Measurements from ENCODE around the gene ARHGEF7. TPM values are rescaled to one million over a fixed set of nuclear protein-coding genes. Genes with fewer than 3 reads are reported as not detected.
"Not testable (repeated sequence)": the region's sequence is repeated elsewhere in the genome, so short reads cannot be mapped to it uniquely, and the experiment has no call there.

The ARHGEF7 gene
- polyA plus RNA-seq (2013, experiment 1 of 2): 26.5 TPM
- 26.5 TPM for polyA plus RNA-seq (2013, experiment 2 of 2)

- no peak within 1 kb of the TSS for H2BK5ac ChIP-seq (ENCODE audit: low read length)
- no peaks in the 10 kb centered on the region for H3K79me1 ChIP-seq (ENCODE audit: low read length)
- no peaks in the 10 kb centered on the region for H3K4me1 ChIP-seq (ENCODE audit: control insufficient read depth, low read depth, low read length)
- H3K36me3 ChIP-seq (ENCODE audit: control insufficient read depth, insufficient read depth, low read length): no peaks in the 10 kb centered on the region
- WGBS (ENCODE audit: extremely low coverage, insufficient coverage, low lambda C conversion rate): no CpG with 5 or more reads among the region's 137 CpGs
- H2BK120ac ChIP-seq (ENCODE audit: low read depth, low read length): no peak within 1 kb of the TSS
- no peak within 1 kb of the TSS for H4K8ac ChIP-seq (ENCODE audit: low read depth, low read length)
- peaks cover 21% of the 10 kb centered on the region for H3K27me3 ChIP-seq (ENCODE audit: insufficient read depth, low read length, poor library complexity)
- H3K27ac ChIP-seq (ENCODE audit: low read depth, low read length): no peak within 1 kb of the TSS
- H3K56ac ChIP-seq (ENCODE audit: low read length): peak within 1 kb of the TSS; percentile 73
- no peak within 1 kb of the TSS for H4K5ac ChIP-seq (ENCODE audit: low read length)
- H3K79me2 ChIP-seq (ENCODE audit: control insufficient read depth, insufficient read depth, low read length): no peaks in the 10 kb centered on the region
- H3K4ac ChIP-seq (ENCODE audit: low read depth, low read length): no peak within 1 kb of the TSS
- H3K18ac ChIP-seq (ENCODE audit: low read length): no peak within 1 kb of the TSS
- H3K9ac ChIP-seq (ENCODE audit: low read length): peak within 1 kb of the TSS; percentile 37
- H2BK15ac ChIP-seq (replicated peaks; ENCODE audit: low read depth): no peak within 1 kb of the TSS
- H3K4me3 ChIP-seq (ENCODE audit: low read length): peak within 1 kb of the TSS; percentile 46
- H2AK5ac ChIP-seq (ENCODE audit: low read length): no peak within 1 kb of the TSS
- peak; percentile 43 for DNase-seq
- H3K23ac ChIP-seq (ENCODE audit: low read length): no peak within 1 kb of the TSS
- H3K4me2 ChIP-seq (ENCODE audit: low read length): peak within 1 kb of the TSS; percentile 89
Observed at GRCh38 chr13:111115061-111115964, at the start of gene ARHGEF7. TSS of gene ARHGEF7 (plus strand) at chr13:111115310. CDS start at chr13:111115527, 217 bp downstream.

- Histone ChIP-seq H2AK5ac (ENCODE audit: low read length) (no peak overlapping the region), H3K4ac (ENCODE audit: low read depth, low read length) (no peak overlapping the region)
Observed at GRCh38 chr13:111065698-111066097, 49.4 kb upstream of the ARHGEF7 start.

DNA sequence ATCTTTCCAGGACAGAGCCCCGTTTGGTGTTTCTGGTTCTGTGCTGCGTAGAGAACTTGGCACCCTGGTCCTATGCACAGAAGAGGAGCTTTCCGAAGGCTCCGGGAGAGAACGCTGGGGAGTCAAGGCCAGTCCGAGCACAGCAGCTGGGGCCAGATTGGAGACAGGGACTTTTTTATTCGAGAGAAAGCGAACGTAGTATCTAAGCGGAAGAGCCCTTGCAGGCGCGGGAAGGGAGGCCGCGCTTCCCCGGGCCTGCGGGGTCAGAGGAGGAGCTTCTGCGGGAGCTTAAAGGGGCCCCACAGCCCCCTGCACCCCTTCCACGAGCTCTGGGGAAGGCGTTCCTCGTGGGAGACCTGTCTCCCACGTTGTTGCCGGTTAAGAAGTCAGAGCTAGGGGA, 48.6 kb upstream of the ARHGEF7 start:
- Histone ChIP-seq H3K36me3 (ENCODE audit: control insufficient read depth, insufficient read depth, low read length) (no peaks in the 10 kb centered on the region), H3K4me2 (ENCODE audit: low read length) (no peak overlapping the region), H2AK5ac (ENCODE audit: low read length) (no peak overlapping the region), H3K23ac (ENCODE audit: low read length) (no peak overlapping the region), H4K8ac (ENCODE audit: low read depth, low read length) (no peak overlapping the region), H2BK15ac (replicated peaks; ENCODE audit: low read depth) (no peak overlapping the region), H2BK5ac (ENCODE audit: low read length) (no peak overlapping the region), H3K56ac (ENCODE audit: low read length) (peak overlapping the region; percentile 47), H3K9ac (ENCODE audit: low read length) (no peak overlapping the region), H3K18ac (ENCODE audit: low read length) (peak overlapping the region; percentile 35), H4K5ac (ENCODE audit: low read length) (no peak overlapping the region), H3K27ac (ENCODE audit: low read depth, low read length) (no peak overlapping the region), H3K4me1 (ENCODE audit: control insufficient read depth, low read depth, low read length) (peaks cover 9% of the 10 kb centered on the region), H3K4ac (ENCODE audit: low read depth, low read length) (no peak overlapping the region), H3K27me3 (ENCODE audit: insufficient read depth, low read length, poor library complexity) (no peaks in the 10 kb centered on the region), H3K79me2 (ENCODE audit: control insufficient read depth, insufficient read depth, low read length) (no peaks in the 10 kb centered on the region), H3K79me1 (ENCODE audit: low read length) (no peaks in the 10 kb centered on the region), H3K4me3 (ENCODE audit: low read length) (no peak overlapping the region), H2BK120ac (ENCODE audit: low read depth, low read length) (no peak overlapping the region)
- DNase-seq: peak; percentile 30
- WGBS (ENCODE audit: extremely low coverage, insufficient coverage, low lambda C conversion rate): no CpG with 5 or more reads among the region's 22 CpGs

More at GRCh38 chr13:111065698-111066097, 49.4 kb upstream of the ARHGEF7 start:
- Histone ChIP-seq H3K18ac (ENCODE audit: low read length) (no peak overlapping the region), H2BK120ac (ENCODE audit: low read depth, low read length) (no peak overlapping the region), H2BK15ac (replicated peaks; ENCODE audit: low read depth) (no peak overlapping the region), H3K4me2 (ENCODE audit: low read length) (no peak overlapping the region), H3K79me2 (ENCODE audit: control insufficient read depth, insufficient read depth, low read length) (no peaks in the 10 kb centered on the region), H3K56ac (ENCODE audit: low read length) (no peak overlapping the region), H3K9ac (ENCODE audit: low read length) (no peak overlapping the region), H3K27me3 (ENCODE audit: insufficient read depth, low read length, poor library complexity) (no peaks in the 10 kb centered on the region), H4K5ac (ENCODE audit: low read length) (no peak overlapping the region), H3K27ac (ENCODE audit: low read depth, low read length) (no peak overlapping the region), H3K79me1 (ENCODE audit: low read length) (no peaks in the 10 kb centered on the region), H3K23ac (ENCODE audit: low read length) (no peak overlapping the region), H3K36me3 (ENCODE audit: control insufficient read depth, insufficient read depth, low read length) (no peaks in the 10 kb centered on the region), H3K4me3 (ENCODE audit: low read length) (no peak overlapping the region), H2BK5ac (ENCODE audit: low read length) (no peak overlapping the region), H3K4me1 (ENCODE audit: control insufficient read depth, low read depth, low read length) (peaks cover 9% of the 10 kb centered on the region), H4K8ac (ENCODE audit: low read depth, low read length) (no peak overlapping the region)
- DNase-seq: no peak
- no CpG with 5 or more reads among the region's 12 CpGs for WGBS (ENCODE audit: extremely low coverage, insufficient coverage, low lambda C conversion rate)

GRCh38 chr13:111068009-111068350, 47.1 kb upstream of the ARHGEF7 start:
- H3K18ac ChIP-seq (ENCODE audit: low read length): no peak overlapping the region
- no peak overlapping the region for H3K27ac ChIP-seq (ENCODE audit: low read depth, low read length)
- no peak overlapping the region for H3K4me3 ChIP-seq (ENCODE audit: low read length)
- no peaks in the 10 kb centered on the region for H3K36me3 ChIP-seq (ENCODE audit: control insufficient read depth, insufficient read depth, low read length)
- no peak overlapping the region for H3K4ac ChIP-seq (ENCODE audit: low read depth, low read length)
- H2BK15ac ChIP-seq (replicated peaks; ENCODE audit: low read depth): no peak overlapping the region
- no peak overlapping the region for H4K5ac ChIP-seq (ENCODE audit: low read length)
- no peak for DNase-seq
- H3K56ac ChIP-seq (ENCODE audit: low read length): no peak overlapping the region
- H2BK120ac ChIP-seq (ENCODE audit: low read depth, low read length): no peak overlapping the region
- no CpG with 5 or more reads among the region's 2 CpGs for WGBS (ENCODE audit: extremely low coverage, insufficient coverage, low lambda C conversion rate)
- H3K23ac ChIP-seq (ENCODE audit: low read length): no peak overlapping the region
- no peak overlapping the region for H3K9ac ChIP-seq (ENCODE audit: low read length)
- H3K79me2 ChIP-seq (ENCODE audit: control insufficient read depth, insufficient read depth, low read length): no peaks in the 10 kb centered on the region
- no peak overlapping the region for H2BK5ac ChIP-seq (ENCODE audit: low read length)
- H2AK5ac ChIP-seq (ENCODE audit: low read length): no peak overlapping the region
- H4K8ac ChIP-seq (ENCODE audit: low read depth, low read length): no peak overlapping the region
- no peak overlapping the region for H3K4me2 ChIP-seq (ENCODE audit: low read length)
- H3K79me1 ChIP-seq (ENCODE audit: low read length): no peaks in the 10 kb centered on the region
- H3K27me3 ChIP-seq (ENCODE audit: insufficient read depth, low read length, poor library complexity): no peaks in the 10 kb centered on the region
- peaks cover 9% of the 10 kb centered on the region for H3K4me1 ChIP-seq (ENCODE audit: control insufficient read depth, low read depth, low read length)

DNA sequence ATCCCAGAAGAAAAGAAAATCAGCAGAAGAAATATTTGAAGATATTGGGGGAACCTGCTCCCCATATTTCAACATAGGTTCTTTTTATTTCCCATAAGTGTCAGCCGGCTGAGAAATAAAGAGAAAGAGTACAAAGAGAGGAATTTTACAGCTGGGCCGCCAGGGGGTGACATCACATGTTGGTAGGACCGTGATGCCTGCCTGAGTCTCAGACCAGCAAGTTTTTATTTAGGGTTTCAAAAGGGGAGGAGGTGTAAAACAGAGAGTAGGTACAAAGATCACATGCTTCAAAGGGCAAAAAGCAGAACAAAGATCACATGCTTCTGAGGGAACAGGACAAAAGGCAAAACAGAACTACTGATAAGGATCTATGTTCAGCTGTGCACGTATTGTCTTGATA, 44.0 kb upstream of the ARHGEF7 start:
- H2BK15ac ChIP-seq (replicated peaks; ENCODE audit: low read depth); H3K36me3 ChIP-seq (ENCODE audit: control insufficient read depth, insufficient read depth, low read length); H3K79me2 ChIP-seq (ENCODE audit: control insufficient read depth, insufficient read depth, low read length); H3K4me3 ChIP-seq (ENCODE audit: low read length); H3K27ac ChIP-seq (ENCODE audit: low read depth, low read length); DNase-seq; H2BK120ac ChIP-seq (ENCODE audit: low read depth, low read length); H3K4me2 ChIP-seq (ENCODE audit: low read length); H3K56ac ChIP-seq (ENCODE audit: low read length); H2AK5ac ChIP-seq (ENCODE audit: low read length); H3K9ac ChIP-seq (ENCODE audit: low read length); H3K18ac ChIP-seq (ENCODE audit: low read length); H3K23ac ChIP-seq (ENCODE audit: low read length); H4K8ac ChIP-seq (ENCODE audit: low read depth, low read length); H3K27me3 ChIP-seq (ENCODE audit: insufficient read depth, low read length, poor library complexity); H2BK5ac ChIP-seq (ENCODE audit: low read length); H3K79me1 ChIP-seq (ENCODE audit: low read length); H3K4me1 ChIP-seq (ENCODE audit: control insufficient read depth, low read depth, low read length); H3K4ac ChIP-seq (ENCODE audit: low read depth, low read length); H4K5ac ChIP-seq (ENCODE audit: low read length): not testable (repeated sequence)
- no CpG with 5 or more reads among the region's 4 CpGs for WGBS (ENCODE audit: extremely low coverage, insufficient coverage, low lambda C conversion rate)

Data from mesendoderm (in vitro differentiated cells).